SK-N-SH (cell line): ENCODE measurements around the gene UNC119. TPM values are rescaled to one million over a fixed set of nuclear protein-coding genes. Genes with fewer than 3 reads are reported as not detected.

Experiments used
- CTCF ChIA-PET: fragments of 300-600, 350-600 bp; formaldehyde crosslinking; extraction: SDS; loops from one replicate; lab custom pipeline; 2021; lab: Yijun Ruan, JAX
- POLR2A ChIA-PET: fragments of 350-600 bp; sonication (Branson Sonifier 250); formaldehyde crosslinking; extraction: SDS; loops from one replicate; lab custom pipeline; 2020; ENCODE audit warnings: antibody characterized with exemption, inconsistent platforms; lab: Yijun Ruan, JAX
- DNase-seq: peaks from one replicate; pipeline ENCODE4 v3.0.0; 2012
- H2AFZ ChIP-seq: fragments of 200-600 bp; sonication (generic); 2 replicates; pipeline ENCODE4 v1.8.1; 2016; ENCODE audit warnings: antibody characterized with exemption, mild to moderate bottlenecking, low read depth
- H3F3A ChIP-seq: fragments of 200-600 bp; sonication (generic); replicated peaks from 2 replicates; pipeline ENCODE3; 2016; ENCODE audit warnings: antibody characterized with exemption, mild to moderate bottlenecking; ENCODE audit not compliant: insufficient read depth
- H3K27ac ChIP-seq, 2 experiments: fragments of 200-500 bp in 1 of 2; fragments of 200-600 bp in 1 of 2; sonication (Bioruptor generic) in 1 of 2; sonication (generic), shearing (Covaris generic) in 1 of 2; 2 replicates each; pipeline versions ENCODE4 v1.5.1 to v1.6.1; 2014 to 2016; ENCODE audit warnings: low read depth in 2 of 2, inconsistent platforms in 1 of 2, low read length in 1 of 2, mild to moderate bottlenecking in 1 of 2, mixed read lengths in 1 of 2
- H3K27me3 ChIP-seq: fragments of 200-600 bp; sonication (generic), shearing (Covaris generic); 2 replicates; pipeline ENCODE4 v1.6.1; 2016; ENCODE audit warnings: mixed run types; ENCODE audit not compliant: insufficient read depth
- H3K36me3 ChIP-seq, 2 experiments: fragments of 200-500 bp in 1 of 2; fragments of 200-600 bp in 1 of 2; sonication (Bioruptor generic) in 1 of 2; sonication (generic) in 1 of 2; replicated peaks in 1 of 2; 2 replicates each; pipeline versions ENCODE3 to v1.5.1; 2014 to 2016; ENCODE audit warnings: low read length in 1 of 2, mild to moderate bottlenecking in 1 of 2; ENCODE audit not compliant: insufficient read depth in 2 of 2, control insufficient read depth in 1 of 2
- H3K4me1 ChIP-seq, 2 experiments: fragments of 200-500 bp in 1 of 2; fragments of 200-600 bp in 1 of 2; sonication (Bioruptor generic) in 1 of 2; sonication (generic), shearing (Covaris generic) in 1 of 2; 2 replicates each; pipeline versions ENCODE4 v1.5.1 to v1.6.1; 2014 to 2016; ENCODE audit warnings: low read depth in 1 of 2, low read length in 1 of 2, mixed run types in 1 of 2; ENCODE audit not compliant: insufficient read depth in 2 of 2, control insufficient read depth in 1 of 2
- H3K4me2 ChIP-seq: fragments of 200-600 bp; sonication (generic), shearing (Covaris generic); 2 replicates; pipeline ENCODE4 v1.6.1; 2017; ENCODE audit warnings: mixed run types
- H3K4me3 ChIP-seq, 2 experiments: fragments of 200-500 bp in 1 of 2; fragments of 200-600 bp in 1 of 2; sonication (Bioruptor generic) in 1 of 2; sonication (generic), shearing (Covaris generic) in 1 of 2; 2 replicates each; pipeline versions ENCODE4 v1.5.1 to v1.8.1; 2014 to 2016; ENCODE audit warnings: low read depth in 2 of 2, inconsistent platforms in 1 of 2, low read length in 1 of 2, mild to moderate bottlenecking in 1 of 2, mixed read lengths in 1 of 2, moderate library complexity in 1 of 2
- H3K79me2 ChIP-seq: fragments of 200-600 bp; sonication (generic); 2 replicates; pipeline ENCODE4 v1.8.1; 2017; ENCODE audit warnings: mild to moderate bottlenecking; ENCODE audit not compliant: insufficient read depth
- H3K9ac ChIP-seq: fragments of 200-600 bp; sonication (generic); 2 replicates; pipeline ENCODE4 v1.6.1; 2017; ENCODE audit warnings: mixed run types
- H3K9me2 ChIP-seq: fragments of 200-600 bp; sonication (generic); 2 replicates; pipeline ENCODE4 v1.6.1; 2017; ENCODE audit warnings: mixed run types
- H3K9me3 ChIP-seq: fragments of 200-600 bp; sonication (generic); 2 replicates; pipeline ENCODE4 v1.6.1; 2017; ENCODE audit warnings: mixed run types, mild to moderate bottlenecking, moderate library complexity
- H4K20me1 ChIP-seq: fragments of 200-600 bp; sonication (generic); 2 replicates; pipeline ENCODE4 v1.6.1; 2017; ENCODE audit warnings: mild to moderate bottlenecking, mixed run types; ENCODE audit not compliant: insufficient read depth
- ELF1 ChIP-seq: IDR thresholded peaks from 2 replicates; pipeline ENCODE4 v1.4.0; 2012
- FOSL2 ChIP-seq: IDR thresholded peaks from 2 replicates; pipeline ENCODE4 v1.4.0; 2012; ENCODE audit warnings: low read depth, mild to moderate bottlenecking, moderate library complexity, borderline replicate concordance
- FOXJ3 ChIP-seq: sonication (generic); formaldehyde crosslinking; IDR thresholded peaks from 2 replicates; pipeline ENCODE4 v1.5.1; 2020; ENCODE audit warnings: mild to moderate bottlenecking, missing genetic modification reagents
- GATA2 ChIP-seq: sonication (generic); formaldehyde crosslinking; IDR thresholded peaks from 2 replicates; pipeline ENCODE4 v1.5.0; 2020; ENCODE audit warnings: mild to moderate bottlenecking, missing genetic modification reagents
- JUND ChIP-seq: IDR thresholded peaks from 2 replicates; pipeline ENCODE4 v1.4.0; 2012
- MEF2A ChIP-seq: IDR thresholded peaks from 2 replicates; pipeline ENCODE4 v1.4.0; 2012; ENCODE audit warnings: low read depth, borderline replicate concordance
- MXI1 ChIP-seq: IDR thresholded peaks from 2 replicates; pipeline ENCODE4 v1.6.1; 2012; ENCODE audit warnings: mild to moderate bottlenecking, low read depth, low read length, improper control_type of control experiment
- NFIC ChIP-seq: IDR thresholded peaks from 2 replicates; pipeline ENCODE4 v1.4.0; 2012; ENCODE audit warnings: borderline replicate concordance
- POLR2AphosphoS5 ChIP-seq: IDR thresholded peaks from 2 replicates; pipeline ENCODE4 v1.6.1; 2012; ENCODE audit warnings: low read depth, low read length
- RAD21 ChIP-seq: IDR thresholded peaks from 2 replicates; pipeline ENCODE4 v1.6.1; 2012; ENCODE audit warnings: mild to moderate bottlenecking, low read length
- RCOR1 ChIP-seq: fragments of 150-350 bp; IDR thresholded peaks from 2 replicates; pipeline ENCODE4 v1.6.1; 2017; ENCODE audit warnings: antibody characterized with exemption, low read length
- RXRA ChIP-seq: IDR thresholded peaks from 2 replicates; pipeline ENCODE4 v1.4.0; 2012; ENCODE audit warnings: low read depth, mild to moderate bottlenecking, borderline replicate concordance
- SMC3 ChIP-seq: IDR thresholded peaks from 2 replicates; pipeline ENCODE4 v1.6.1; 2012; ENCODE audit warnings: low read depth, low read length, improper control_type of control experiment
- TAF1 ChIP-seq: IDR thresholded peaks from 2 replicates; pipeline ENCODE4 v1.6.1; 2012; ENCODE audit warnings: low read depth, mild to moderate bottlenecking, low read length, moderate library complexity, borderline replicate concordance
- YY1 ChIP-seq: IDR thresholded peaks from 2 replicates; pipeline ENCODE4 v1.4.0; 2012; ENCODE audit warnings: low read depth, mild to moderate bottlenecking
- WGBS: methylation state at CpG from one replicate; pipeline ENCODE4 v1.1.6; 2017; ENCODE audit warnings: low lambda C conversion rate; 5-methylcytosine and 5-hydroxymethylcytosine counted together
- polyA plus RNA-seq, 3 experiments: library from polyadenylated mRNA; depleted of rRNA; stranded (reverse); fragments of >200 nt; gene quantifications; 2 replicates each; pipeline ENCODE4 v1.2.3, GENCODE V29; 2012
- TF ChIP-seq, protein P1 (sequence below): fragments of 150-350 bp; IDR thresholded peaks from 2 replicates; pipeline ENCODE4 v1.6.1; 2017; ENCODE audit warnings: antibody characterized with exemption, low read length, low read depth, borderline replicate concordance
- TF ChIP-seq, protein P2 (sequence below): IDR thresholded peaks from 2 replicates; pipeline ENCODE4 v1.4.0; 2012; ENCODE audit warnings: low read depth
- TF ChIP-seq, protein P3 (sequence below): IDR thresholded peaks from 2 replicates; pipeline ENCODE4 v1.6.1; 2012; ENCODE audit warnings: mild to moderate bottlenecking, low read depth, low read length, moderate library complexity
- TF ChIP-seq, protein P4 (sequence below): IDR thresholded peaks from 2 replicates; pipeline ENCODE4; 2012

The UNC119 gene
- polyA plus RNA-seq, 1 of the 3 experiments (the other 2 are of a cell fraction): 89.9 TPM

DNA sequence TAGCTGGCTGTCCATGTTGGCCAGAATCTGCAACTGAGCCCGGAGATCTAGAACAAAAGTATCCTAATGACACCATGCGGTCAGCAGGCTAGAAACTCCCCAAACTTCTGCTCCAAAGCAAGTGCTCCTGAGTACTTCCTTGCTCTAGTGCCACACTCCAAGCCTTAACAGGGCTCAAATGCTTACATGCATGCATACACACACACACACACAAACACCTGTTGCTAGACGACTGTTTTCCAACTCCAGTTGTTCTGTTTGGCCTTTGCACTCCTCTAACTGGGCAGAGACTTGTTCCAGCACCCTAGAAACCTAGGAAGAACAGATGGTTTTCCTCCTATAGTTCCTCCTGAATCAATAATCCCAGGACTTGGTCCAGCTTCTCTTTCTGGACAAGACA, 32.0 kb upstream of the UNC119 start:
- Histone ChIP-seq H3K27me3 (no peaks in the 10 kb centered on the region), H3K27ac (no peak overlapping the region), H3K79me2 (peaks cover 4% of the 10 kb centered on the region; the same call in 1 of the 2 replicates), H3K9me3 (no peaks in the 10 kb centered on the region), H3K4me1 (no peaks in the 10 kb centered on the region), H3K36me3 (peaks cover 42 to 63% of the 10 kb centered on the region in 2 experiments), H3F3A (peaks cover 6% of the 10 kb centered on the region), H3K4me2 (no peak overlapping the region), H4K20me1 (no peaks in the 10 kb centered on the region), H3K9me2 (no peaks in the 10 kb centered on the region), H3K9ac (no peak overlapping the region), H2AFZ (no peak overlapping the region), H3K4me3 (no peak overlapping the region)
- TF ChIP-seq NFIC (no peak), MXI1 (no peak), SMC3 (no peak), POLR2AphosphoS5 (no peak), RCOR1 (no peak), JUND (no peak)
- TF ChIP-seq, protein P1, sequence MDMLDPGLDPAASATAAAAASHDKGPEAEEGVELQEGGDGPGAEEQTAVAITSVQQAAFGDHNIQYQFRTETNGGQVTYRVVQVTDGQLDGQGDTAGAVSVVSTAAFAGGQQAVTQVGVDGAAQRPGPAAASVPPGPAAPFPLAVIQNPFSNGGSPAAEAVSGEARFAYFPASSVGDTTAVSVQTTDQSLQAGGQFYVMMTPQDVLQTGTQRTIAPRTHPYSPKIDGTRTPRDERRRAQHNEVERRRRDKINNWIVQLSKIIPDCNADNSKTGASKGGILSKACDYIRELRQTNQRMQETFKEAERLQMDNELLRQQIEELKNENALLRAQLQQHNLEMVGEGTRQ: no peak
- TF ChIP-seq, protein P2, sequence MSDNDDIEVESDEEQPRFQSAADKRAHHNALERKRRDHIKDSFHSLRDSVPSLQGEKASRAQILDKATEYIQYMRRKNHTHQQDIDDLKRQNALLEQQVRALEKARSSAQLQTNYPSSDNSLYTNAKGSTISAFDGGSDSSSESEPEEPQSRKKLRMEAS: no peak
- ChIA-PET POLR2A (no interaction called here), CTCF (interaction anchor here (0.7 to 1.0 kb wide), 3 partner anchors 9 to 36 kb away, joined by 3 to 4 read pairs (median 3); no protein-coding TSS in a partner anchor)
- no peak for DNase-seq
- 91% methylated on average over 2 of the region's 3 CpGs for WGBS

DNA sequence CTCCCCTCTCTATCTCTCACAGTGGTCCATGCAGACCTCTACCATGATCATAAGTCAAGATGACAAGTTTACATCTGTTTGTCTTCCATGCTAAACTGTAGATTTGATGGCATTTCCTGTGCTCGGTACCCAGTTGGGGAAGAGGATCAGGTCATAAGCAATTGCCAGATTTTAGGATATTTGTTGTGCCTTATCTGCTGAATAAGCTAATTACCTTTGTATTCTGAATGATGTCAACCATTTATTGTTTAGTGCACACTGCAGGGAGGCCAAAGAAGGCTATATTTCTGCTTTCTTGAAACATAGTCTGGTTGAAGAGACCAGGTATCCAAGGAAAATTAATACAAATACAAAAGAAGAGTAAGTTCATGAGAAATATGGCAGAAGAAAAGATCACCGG, 30.1 kb upstream of the UNC119 start:
- CTCF ChIA-PET: interaction anchor here (0.6 to 1.3 kb wide), 3 partner anchors 31 to 89 kb away, joined by 3 to 4 read pairs (median 3); no protein-coding TSS in a partner anchor
- Histone ChIP-seq H3K4me3 (no peak overlapping the region), H3K9me3 (no peaks in the 10 kb centered on the region), H3F3A (peaks cover 12% of the 10 kb centered on the region), H3K79me2 (no peaks in the 10 kb centered on the region), H4K20me1 (no peaks in the 10 kb centered on the region), H3K27me3 (no peaks in the 10 kb centered on the region), H3K9ac (no peak overlapping the region), H3K27ac (no peak overlapping the region), H2AFZ (no peak overlapping the region), H3K4me2 (no peak overlapping the region), H3K36me3 (peaks cover 38 to 79% of the 10 kb centered on the region in 2 experiments), H3K4me1 (no peaks in the 10 kb centered on the region), H3K9me2 (no peaks in the 10 kb centered on the region)
- no peak for TF ChIP-seq MEF2A
- no peak for TF ChIP-seq GATA2
- TF ChIP-seq MXI1: no peak
- TF ChIP-seq, protein P1: no peak
- TF ChIP-seq FOSL2: no peak
- no peak for TF ChIP-seq YY1
- TF ChIP-seq, protein P3, sequence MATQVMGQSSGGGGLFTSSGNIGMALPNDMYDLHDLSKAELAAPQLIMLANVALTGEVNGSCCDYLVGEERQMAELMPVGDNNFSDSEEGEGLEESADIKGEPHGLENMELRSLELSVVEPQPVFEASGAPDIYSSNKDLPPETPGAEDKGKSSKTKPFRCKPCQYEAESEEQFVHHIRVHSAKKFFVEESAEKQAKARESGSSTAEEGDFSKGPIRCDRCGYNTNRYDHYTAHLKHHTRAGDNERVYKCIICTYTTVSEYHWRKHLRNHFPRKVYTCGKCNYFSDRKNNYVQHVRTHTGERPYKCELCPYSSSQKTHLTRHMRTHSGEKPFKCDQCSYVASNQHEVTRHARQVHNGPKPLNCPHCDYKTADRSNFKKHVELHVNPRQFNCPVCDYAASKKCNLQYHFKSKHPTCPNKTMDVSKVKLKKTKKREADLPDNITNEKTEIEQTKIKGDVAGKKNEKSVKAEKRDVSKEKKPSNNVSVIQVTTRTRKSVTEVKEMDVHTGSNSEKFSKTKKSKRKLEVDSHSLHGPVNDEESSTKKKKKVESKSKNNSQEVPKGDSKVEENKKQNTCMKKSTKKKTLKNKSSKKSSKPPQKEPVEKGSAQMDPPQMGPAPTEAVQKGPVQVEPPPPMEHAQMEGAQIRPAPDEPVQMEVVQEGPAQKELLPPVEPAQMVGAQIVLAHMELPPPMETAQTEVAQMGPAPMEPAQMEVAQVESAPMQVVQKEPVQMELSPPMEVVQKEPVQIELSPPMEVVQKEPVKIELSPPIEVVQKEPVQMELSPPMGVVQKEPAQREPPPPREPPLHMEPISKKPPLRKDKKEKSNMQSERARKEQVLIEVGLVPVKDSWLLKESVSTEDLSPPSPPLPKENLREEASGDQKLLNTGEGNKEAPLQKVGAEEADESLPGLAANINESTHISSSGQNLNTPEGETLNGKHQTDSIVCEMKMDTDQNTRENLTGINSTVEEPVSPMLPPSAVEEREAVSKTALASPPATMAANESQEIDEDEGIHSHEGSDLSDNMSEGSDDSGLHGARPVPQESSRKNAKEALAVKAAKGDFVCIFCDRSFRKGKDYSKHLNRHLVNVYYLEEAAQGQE: no peak
- TF ChIP-seq RAD21: no peak
- no peak for TF ChIP-seq TAF1
- TF ChIP-seq FOXJ3 (CRISPR knock-in tag): no peak
- no peak for TF ChIP-seq RXRA
- TF ChIP-seq RCOR1: no peak
- TF ChIP-seq, protein P2: no peak
- no peak for TF ChIP-seq JUND
- TF ChIP-seq, protein P4, sequence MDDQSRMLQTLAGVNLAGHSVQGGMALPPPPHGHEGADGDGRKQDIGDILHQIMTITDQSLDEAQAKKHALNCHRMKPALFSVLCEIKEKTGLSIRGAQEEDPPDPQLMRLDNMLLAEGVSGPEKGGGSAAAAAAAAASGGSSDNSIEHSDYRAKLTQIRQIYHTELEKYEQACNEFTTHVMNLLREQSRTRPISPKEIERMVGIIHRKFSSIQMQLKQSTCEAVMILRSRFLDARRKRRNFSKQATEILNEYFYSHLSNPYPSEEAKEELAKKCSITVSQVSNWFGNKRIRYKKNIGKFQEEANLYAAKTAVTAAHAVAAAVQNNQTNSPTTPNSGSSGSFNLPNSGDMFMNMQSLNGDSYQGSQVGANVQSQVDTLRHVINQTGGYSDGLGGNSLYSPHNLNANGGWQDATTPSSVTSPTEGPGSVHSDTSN: no peak
- no peak for TF ChIP-seq ELF1
- TF ChIP-seq SMC3: no peak
- POLR2A ChIA-PET: no interaction called here
- 100% methylated on average over 2 of the region's 2 CpGs for whole genome bisulfite sequencing
- no peak for DNase-seq
